Neural cell (in vitro differentiated cells): Measurements from ENCODE around the gene SCART1.
"Not testable (repeated sequence)": the region's sequence is repeated elsewhere in the genome, so short reads cannot be mapped to it uniquely, and the experiment has no call there.

Source experiments
- CTCF ChIP-seq: fragments of 450-650 bp; IDR thresholded peaks from 2 replicates; pipeline ENCODE4 v1.5.1; 2014; ENCODE audit warnings: antibody characterized with exemption, mild to moderate bottlenecking, moderate library complexity; ENCODE audit not compliant: poor library complexity, severe bottlenecking
- EZH2 ChIP-seq: fragments of 200-600, 300-800 bp; shearing (Covaris generic), sonication (generic); IDR thresholded peaks from 2 replicates; pipeline ENCODE4 v1.6.1; 2014; ENCODE audit warnings: antibody characterized with exemption, low read length, borderline replicate concordance, mild to moderate bottlenecking; ENCODE audit not compliant: insufficient read depth, poor library complexity, severe bottlenecking
- POLR2AphosphoS5 ChIP-seq: IDR thresholded peaks from 2 replicates; pipeline ENCODE4 v1.6.1; 2012
- REST ChIP-seq: IDR thresholded peaks from 2 replicates; pipeline ENCODE4 v1.6.1; 2012; ENCODE audit warnings: borderline replicate concordance
- TAF1 ChIP-seq: IDR thresholded peaks from 2 replicates; pipeline ENCODE4 v1.6.1; 2012; ENCODE audit warnings: low read depth

DNA sequence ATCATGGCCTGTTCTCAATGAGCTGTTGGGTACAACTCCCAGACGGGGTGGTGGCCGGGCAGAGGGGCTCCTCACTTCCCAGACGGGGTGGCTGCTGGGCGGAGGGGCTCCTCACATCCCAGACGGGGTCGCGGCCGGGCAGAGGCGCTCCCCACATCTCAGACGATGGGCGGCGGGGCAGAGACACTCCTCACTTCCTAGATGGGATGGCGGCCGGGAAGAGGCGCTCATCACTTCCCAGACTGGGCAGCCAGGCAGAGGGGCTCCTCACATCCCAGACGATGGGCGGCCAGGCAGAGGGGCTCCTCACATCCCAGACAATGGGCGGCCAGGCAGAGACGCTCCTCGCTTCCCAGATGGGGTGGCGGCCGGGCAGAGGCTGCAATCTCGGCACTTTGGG lies 39.3 kb upstream of the SCART1 start:
- TF ChIP-seq CTCF, POLR2AphosphoS5, REST, TAF1, EZH2: not testable (repeated sequence)
